Activated CD8-positive, alpha-beta memory T cell treated with anti-CD3 and anti-CD28 coated beads, Interleukin-2, amount 50 U/mL, for 1 hour (primary cell): ENCODE measurements around the gene KDELR1.

Experiments
- DNase-seq: peaks from one replicate; pipeline ENCODE4 v3.0.0-alpha.2; 2020; ENCODE audit errors: extremely low read depth

The KDELR1 gene

GRCh38 chr19:48391100-48392005, at the start of gene KDELR1:
Gene KDELR1 (minus strand): TSS chr19:48391551. CDS start chr19:48391358, 193 bp downstream.
- no peak for DNase-seq

- DNase-seq, result no peak
Observed at GRCh38 chr19:48436586-48436985, 45.2 kb upstream of the KDELR1 start.

- DNase-seq, result no peak
Observed at GRCh38 chr19:48433337-48433736, 42.0 kb upstream of the KDELR1 start.

- DNase-seq, result no peak
Observed at GRCh38 chr19:48428670-48429069, 37.3 kb upstream of the KDELR1 start.

GRCh38 chr19:48424694-48425219, 33.4 kb upstream of the KDELR1 start:
- no peak for DNase-seq

- DNase-seq, result no peak
Observed at GRCh38 chr19:48421548-48421947, 30.2 kb upstream of the KDELR1 start.

GRCh38 chr19:48419158-48419920, 28.0 kb upstream of the KDELR1 start:
- no peak for DNase-seq

GRCh38 chr19:48418317-48419064, 27.1 kb upstream of the KDELR1 start:
- no peak for DNase-seq

- no peak for DNase-seq
Observed at GRCh38 chr19:48417421-48417820, 26.1 kb upstream of the KDELR1 start.

- no peak for DNase-seq
Observed at GRCh38 chr19:48415806-48416221, 24.5 kb upstream of the KDELR1 start.

GRCh38 chr19:48415395-48415794, 24.0 kb upstream of the KDELR1 start:
- no peak for DNase-seq

- no peak for DNase-seq
Observed at GRCh38 chr19:48413879-48414587, 22.7 kb upstream of the KDELR1 start.

- no peak for DNase-seq
Observed at GRCh38 chr19:48405850-48406249, 14.5 kb upstream of the KDELR1 start.

GRCh38 chr19:48405010-48405659, 13.8 kb upstream of the KDELR1 start:
- DNase-seq, result no peak

GRCh38 chr19:48403606-48404005, 12.3 kb upstream of the KDELR1 start:
- DNase-seq, result no peak

GRCh38 chr19:48401287-48401686, 9.9 kb upstream of the KDELR1 start:
- DNase-seq, result no peak

- DNase-seq, result no peak
Observed at GRCh38 chr19:48400018-48400742, 8.8 kb upstream of the KDELR1 start.

- DNase-seq, result no peak
Observed at GRCh38 chr19:48398375-48399235, 7.3 kb upstream of the KDELR1 start.

GRCh38 chr19:48398102-48398374, 6.7 kb upstream of the KDELR1 start:
- DNase-seq, result no peak
